ENCODE data around the gene OTOP2.

Gene OTOP2

DNA sequence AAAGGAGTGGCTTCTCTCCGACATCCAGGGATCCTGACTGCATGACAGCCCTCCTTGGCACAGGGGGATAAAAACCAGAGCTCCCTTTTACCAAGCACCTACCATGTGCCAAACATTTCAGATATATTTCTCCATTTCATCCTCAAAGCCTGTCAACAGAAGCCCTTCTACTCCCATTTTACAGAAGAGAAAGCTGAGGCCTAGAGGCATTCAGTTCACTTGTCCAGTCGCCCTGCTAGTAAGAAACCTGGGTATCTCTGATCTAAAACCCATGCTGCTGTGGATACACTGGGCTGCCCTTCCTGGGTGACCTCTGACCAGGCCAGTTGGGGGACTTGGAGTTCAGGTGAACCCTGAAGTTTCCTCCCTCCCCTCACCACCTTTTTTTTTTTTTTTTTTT lies 45.4 kb upstream of the OTOP2 start:
- no peak for DNase-seq (ENCODE audit: low read depth)
- H3K4me3 ChIP-seq (ENCODE audit: low read depth, low read length): no peak overlapping the region
- TF ChIP-seq, protein P1, sequence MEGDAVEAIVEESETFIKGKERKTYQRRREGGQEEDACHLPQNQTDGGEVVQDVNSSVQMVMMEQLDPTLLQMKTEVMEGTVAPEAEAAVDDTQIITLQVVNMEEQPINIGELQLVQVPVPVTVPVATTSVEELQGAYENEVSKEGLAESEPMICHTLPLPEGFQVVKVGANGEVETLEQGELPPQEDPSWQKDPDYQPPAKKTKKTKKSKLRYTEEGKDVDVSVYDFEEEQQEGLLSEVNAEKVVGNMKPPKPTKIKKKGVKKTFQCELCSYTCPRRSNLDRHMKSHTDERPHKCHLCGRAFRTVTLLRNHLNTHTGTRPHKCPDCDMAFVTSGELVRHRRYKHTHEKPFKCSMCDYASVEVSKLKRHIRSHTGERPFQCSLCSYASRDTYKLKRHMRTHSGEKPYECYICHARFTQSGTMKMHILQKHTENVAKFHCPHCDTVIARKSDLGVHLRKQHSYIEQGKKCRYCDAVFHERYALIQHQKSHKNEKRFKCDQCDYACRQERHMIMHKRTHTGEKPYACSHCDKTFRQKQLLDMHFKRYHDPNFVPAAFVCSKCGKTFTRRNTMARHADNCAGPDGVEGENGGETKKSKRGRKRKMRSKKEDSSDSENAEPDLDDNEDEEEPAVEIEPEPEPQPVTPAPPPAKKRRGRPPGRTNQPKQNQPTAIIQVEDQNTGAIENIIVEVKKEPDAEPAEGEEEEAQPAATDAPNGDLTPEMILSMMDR (IDR thresholded peaks at IDR 0.05; ENCODE audit: insufficient read depth, low read depth, low read length, missing control alignments): no peak

DNA sequence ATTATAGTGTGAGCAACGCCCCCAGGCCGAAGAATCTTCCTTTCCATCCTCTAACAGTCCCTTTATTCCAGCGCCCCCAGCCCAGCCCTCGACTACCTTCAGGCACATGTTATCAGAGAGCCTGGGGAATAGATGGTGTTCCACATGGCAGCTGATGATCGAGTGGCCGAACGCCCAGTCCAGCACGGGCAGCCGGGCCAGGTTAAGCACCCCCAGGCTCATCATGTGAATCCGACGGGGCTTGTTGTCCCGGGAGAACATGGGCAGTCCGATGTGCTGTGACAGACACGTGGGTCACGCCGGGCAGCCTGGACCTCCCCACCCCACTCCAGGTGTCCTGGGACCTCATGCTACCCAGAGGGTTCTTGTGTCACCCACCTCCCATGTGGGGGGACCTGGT lies 44.8 kb upstream of the OTOP2 start:
- no peak for DNase-seq (ENCODE audit: low read depth)

DNA sequence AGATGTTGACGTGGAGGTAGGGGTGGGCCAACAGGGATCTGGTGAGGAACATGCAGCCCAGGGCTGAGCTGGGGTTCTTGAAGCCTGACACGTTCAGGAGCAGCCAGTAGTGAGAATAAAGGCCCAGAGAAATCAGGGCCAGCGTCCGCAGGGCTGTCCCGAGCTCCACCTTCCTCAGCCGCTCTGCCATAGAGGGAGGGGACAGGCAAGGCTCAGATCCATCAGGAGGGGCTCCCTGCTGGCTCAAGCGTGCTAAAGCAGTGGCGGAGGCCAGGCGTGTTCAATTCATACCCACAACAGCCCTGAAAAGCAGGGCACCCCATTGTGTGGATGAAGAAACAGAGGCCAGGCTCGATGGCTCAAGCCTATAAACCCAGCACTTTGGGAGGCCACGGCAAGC lies 43.0 kb upstream of the OTOP2 start:
- no peak for DNase-seq (ENCODE audit: low read depth)
- TF ChIP-seq, protein P1 (IDR thresholded peaks at IDR 0.05; ENCODE audit: insufficient read depth, low read depth, low read length, missing control alignments): no peak

More for the DNA sequence above, 44.8 kb upstream of the OTOP2 start:
- no peak overlapping the region for H3K4me3 ChIP-seq (ENCODE audit: low read depth, low read length)
- TF ChIP-seq, protein P1 (IDR thresholded peaks at IDR 0.05; ENCODE audit: insufficient read depth, low read depth, low read length, missing control alignments): no peak

DNA sequence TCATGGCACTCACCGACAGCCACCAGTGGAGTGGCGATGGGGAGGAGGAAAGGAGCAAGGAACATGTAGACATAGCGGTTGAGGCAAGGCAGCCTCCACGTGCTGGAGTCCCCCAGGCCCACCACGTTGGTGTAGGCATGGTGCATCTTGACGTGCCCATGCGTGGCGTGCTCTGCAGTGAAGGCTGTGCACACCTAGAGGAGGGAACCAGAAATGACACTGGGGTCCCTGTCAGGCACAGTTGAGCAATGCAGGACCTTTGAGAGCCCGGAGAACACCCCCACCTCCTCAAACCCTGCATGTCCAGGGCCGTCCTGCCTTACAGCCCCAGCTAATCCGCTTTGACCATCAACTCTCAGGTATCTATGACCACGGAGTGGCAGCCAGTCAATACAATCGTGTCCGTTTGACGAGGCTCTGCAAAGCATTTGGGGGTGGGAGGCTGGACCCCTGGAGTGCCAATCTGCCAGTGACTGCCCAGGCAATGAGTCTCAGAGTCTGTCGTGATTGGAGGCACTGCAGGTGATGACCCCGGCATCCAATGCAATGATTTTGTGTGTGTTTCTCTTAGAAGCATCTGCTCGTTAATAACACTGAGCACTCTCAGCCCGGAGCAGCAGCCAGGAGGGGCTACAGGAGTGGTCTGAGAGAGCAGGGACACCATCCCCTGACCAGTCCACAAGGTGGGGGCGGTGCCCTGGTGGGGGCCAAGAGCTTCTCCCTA lies 41.4 kb upstream of the OTOP2 start:
- no peak for DNase-seq (ENCODE audit: low read depth)
- TF ChIP-seq, protein P1 (IDR thresholded peaks at IDR 0.05; ENCODE audit: insufficient read depth, low read depth, low read length, missing control alignments): no peak
- H3K4me3 ChIP-seq (ENCODE audit: low read depth, low read length): no peak overlapping the region

More for the DNA sequence above, 43.0 kb upstream of the OTOP2 start:
- no peak overlapping the region for H3K4me3 ChIP-seq (ENCODE audit: low read depth, low read length)

DNA sequence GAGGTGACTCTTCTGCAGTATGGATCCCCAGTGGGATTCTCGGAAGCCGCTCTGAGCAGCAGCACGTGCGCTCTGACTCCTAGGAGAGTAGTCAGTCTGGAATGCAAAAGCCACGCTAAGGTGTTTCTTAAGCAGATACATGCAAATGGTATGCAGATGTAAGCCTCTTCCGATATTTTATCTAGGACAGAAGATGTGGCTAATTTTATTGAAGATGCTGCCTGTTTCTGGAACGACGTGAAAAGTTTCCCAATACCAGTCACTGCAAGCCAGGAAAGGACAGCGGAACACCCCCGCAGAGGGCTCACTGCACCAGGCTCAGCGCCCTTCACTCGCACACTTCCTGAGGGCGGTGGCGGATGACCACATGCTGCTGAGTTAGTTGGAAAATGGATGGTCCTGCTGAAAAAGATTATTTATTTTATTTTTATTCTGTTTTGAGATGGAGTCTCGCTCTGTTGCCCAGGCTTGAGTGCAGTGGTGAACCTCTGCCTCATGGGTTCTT lies 40.8 kb upstream of the OTOP2 start:
- TF ChIP-seq, protein P1 (IDR thresholded peaks at IDR 0.05; ENCODE audit: insufficient read depth, low read depth, low read length, missing control alignments): no peak
- H3K4me3 ChIP-seq (ENCODE audit: low read depth, low read length): no peak overlapping the region
- DNase-seq (ENCODE audit: low read depth): no peak

DNA sequence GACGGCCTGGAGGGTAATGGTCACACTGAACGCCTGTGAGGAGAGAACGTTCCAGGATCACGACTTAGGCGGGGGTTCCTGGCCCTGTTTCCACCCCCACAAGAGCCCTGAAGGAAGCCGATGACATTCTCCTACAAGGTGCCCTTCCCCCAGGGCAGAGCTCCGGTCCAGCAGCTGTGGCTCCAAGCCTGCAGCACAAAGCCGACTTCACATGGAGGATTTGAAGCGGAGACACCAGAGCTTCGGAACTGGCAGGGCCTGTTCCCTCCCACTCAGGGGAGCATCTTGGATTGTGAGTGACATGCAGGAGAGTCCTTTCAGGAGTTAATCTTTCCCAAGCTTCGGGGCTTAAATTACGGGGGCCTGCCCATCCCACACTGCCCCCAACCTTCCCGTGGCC lies 35.6 kb upstream of the OTOP2 start:
- no peak overlapping the region for H3K4me3 ChIP-seq (ENCODE audit: low read depth, low read length)
- TF ChIP-seq, protein P1 (IDR thresholded peaks at IDR 0.05; ENCODE audit: insufficient read depth, low read depth, low read length, missing control alignments): no peak

DNA sequence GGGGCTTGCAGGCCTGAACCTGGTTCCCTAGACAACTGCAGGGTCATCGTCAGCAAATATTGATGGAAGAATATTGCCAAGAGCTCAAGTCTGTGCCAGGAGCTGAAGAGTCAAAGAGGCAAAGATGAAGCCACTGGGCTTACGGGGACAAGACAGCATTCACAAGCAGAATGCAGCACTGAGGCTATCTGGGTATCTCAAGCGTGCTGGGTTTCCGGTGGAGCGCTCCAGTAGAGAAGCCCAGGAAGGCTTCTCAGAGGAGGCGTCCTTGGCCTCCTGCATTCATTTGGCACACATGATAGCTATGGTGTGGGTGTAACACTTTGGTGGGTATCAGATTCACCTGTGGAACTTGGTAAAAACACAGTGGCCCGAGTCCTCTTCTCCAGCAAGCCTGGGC lies 33.5 kb upstream of the OTOP2 start:
- TF ChIP-seq, protein P1 (IDR thresholded peaks at IDR 0.05; ENCODE audit: insufficient read depth, low read depth, low read length, missing control alignments): no peak
- H3K4me3 ChIP-seq (ENCODE audit: low read depth, low read length): no peak overlapping the region
- no peak for DNase-seq (ENCODE audit: low read depth)

More for the DNA sequence above, 35.6 kb upstream of the OTOP2 start:
- no peak for DNase-seq (ENCODE audit: low read depth)
